Measurements from ENCODE around the gene TEX53. TPM values are rescaled to one million over a fixed set of nuclear protein-coding genes. Genes with fewer than 3 reads are reported as not detected.

Gene TEX53
- not detected in 2 replicates for total RNA-seq

GRCh38 chr9:114657705-114658104 is at the start of gene TEX53:
Gene TEX53, minus strand, starts transcription at chr9:114657805. Its CDS starts 31 bp downstream, at chr9:114657774.
- intact Hi-C loops (cut with micrococcal nuclease): no loop called here

GRCh38 chr9:114706711-114707110 is 49.1 kb upstream of the TEX53 start:
- intact Hi-C loops (cut with micrococcal nuclease): no loop called here

- intact Hi-C loops (cut with micrococcal nuclease): no loop called here
Observed at GRCh38 chr9:114701988-114702387, 44.4 kb upstream of the TEX53 start.

- intact Hi-C loops (cut with micrococcal nuclease): loop anchor here (1.0 to 2.0 kb wide), 3 partner anchors 15 to 231 kb away; partner anchors contain the start of gene TEX48
Observed at GRCh38 chr9:114697951-114698351, 40.3 kb upstream of the TEX53 start.

DNA sequence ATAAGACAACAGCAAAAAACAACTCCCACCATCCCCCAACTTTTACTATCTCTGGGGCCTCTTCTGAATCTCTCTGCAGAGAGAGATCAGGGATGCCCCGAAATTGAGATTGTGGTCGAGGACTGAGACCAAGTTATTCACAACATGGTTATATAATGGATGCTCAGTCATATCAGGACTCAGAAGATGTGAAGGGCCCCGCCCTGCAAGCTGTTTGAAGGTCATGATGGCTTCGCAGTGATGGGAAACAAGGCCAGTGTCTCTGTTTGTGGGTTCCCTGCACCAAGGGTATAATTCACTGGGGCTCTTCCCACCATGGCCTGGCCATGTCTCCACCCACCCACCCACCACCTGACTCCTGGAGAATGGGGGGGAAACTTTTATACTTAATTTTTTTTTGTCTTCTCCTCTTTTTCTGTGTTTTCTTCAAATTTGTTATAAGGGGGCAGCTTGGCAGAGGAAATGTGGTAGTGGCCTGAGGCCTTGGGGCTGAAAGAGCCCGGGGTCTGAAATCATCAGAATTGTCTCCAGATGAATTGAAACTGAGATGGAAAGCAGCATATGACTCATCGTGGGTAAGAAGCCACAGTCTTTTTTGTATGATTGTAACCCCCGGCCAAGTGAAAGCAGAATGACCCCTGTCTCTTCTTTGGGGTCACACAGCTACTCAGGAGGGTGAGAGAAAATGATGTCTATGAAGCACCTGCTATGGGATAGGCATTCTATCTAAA is 39.4 kb upstream of the TEX53 start:
- intact Hi-C loops (cut with micrococcal nuclease): loop anchor here (1.0 to 2.0 kb wide), 3 partner anchors 14 to 232 kb away; partner anchors contain the start of gene TEX48

DNA sequence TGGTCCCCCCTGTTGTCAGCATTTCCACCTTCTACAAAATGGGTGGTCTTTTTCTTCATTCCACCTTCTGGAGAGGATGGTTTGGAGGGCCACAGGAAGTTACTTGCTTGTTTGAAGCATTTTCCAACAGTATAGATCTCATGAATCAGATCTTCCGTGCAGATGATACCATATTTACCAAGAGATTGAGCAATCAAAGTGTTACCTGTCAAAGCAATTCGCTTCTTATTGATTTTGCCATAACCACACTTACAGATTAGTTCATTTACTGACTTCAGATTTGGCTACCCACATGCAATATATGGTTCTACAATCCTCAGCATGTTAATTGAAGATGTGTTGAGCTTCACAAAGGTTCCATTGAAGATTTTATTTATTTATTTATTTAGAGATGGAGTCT is 38.3 kb upstream of the TEX53 start:
- intact Hi-C loops (cut with micrococcal nuclease): loop anchor here (2.0 kb wide), 2 partner anchors 13 to 233 kb away; partner anchors contain the start of gene TEX48

- intact Hi-C loops (cut with micrococcal nuclease): no loop called here
Observed at GRCh38 chr9:114694719-114695269, 37.2 kb upstream of the TEX53 start.

- intact Hi-C loops (cut with micrococcal nuclease): no loop called here
Observed at GRCh38 chr9:114694146-114694545, 36.5 kb upstream of the TEX53 start.

GRCh38 chr9:114693248-114693855 is 35.7 kb upstream of the TEX53 start:
- intact Hi-C loops (cut with micrococcal nuclease): no loop called here

GRCh38 chr9:114691956-114692295 is 34.3 kb upstream of the TEX53 start:
- intact Hi-C loops (cut with micrococcal nuclease): loop anchor here (1.0 to 2.0 kb wide), 5 partner anchors 7 to 239 kb away; partner anchors contain the start of genes TEX48 and TNFSF8

- intact Hi-C loops (cut with micrococcal nuclease): loop anchor here (1.0 to 2.0 kb wide), 5 partner anchors 8 to 240 kb away; partner anchors contain the start of genes TEX48 and TNFSF8
Observed at GRCh38 chr9:114691046-114691955, 33.7 kb upstream of the TEX53 start.

- intact Hi-C loops (cut with micrococcal nuclease): loop anchor here (2.0 kb wide), 2 partner anchors 48 to 240 kb away; partner anchors contain the start of gene TNFSF8
Observed at GRCh38 chr9:114690308-114690707, 32.7 kb upstream of the TEX53 start.

DNA sequence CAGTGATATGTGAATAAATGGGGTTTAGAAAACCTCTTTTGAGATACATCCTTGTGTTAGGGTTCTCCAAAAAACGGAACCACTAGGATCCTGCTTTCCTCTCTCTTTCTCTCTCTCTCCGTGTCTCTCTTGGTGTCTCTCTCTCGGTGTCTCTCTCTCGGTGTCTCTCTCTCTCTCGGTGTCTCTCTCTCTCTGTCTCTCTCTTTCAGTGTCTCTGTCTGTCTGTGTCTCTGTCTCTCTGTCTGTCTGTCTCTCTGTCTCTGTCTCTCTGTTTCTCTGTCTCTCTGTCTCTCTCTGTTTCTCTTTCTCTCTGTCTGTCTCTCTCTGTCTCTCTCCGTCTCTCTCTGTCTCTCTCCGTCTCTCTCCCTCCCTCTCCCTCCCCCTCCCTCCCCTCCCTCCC is 32.2 kb upstream of the TEX53 start:
- intact Hi-C loops (cut with micrococcal nuclease): loop anchor here (2.0 kb wide), 2 partner anchors 49 to 241 kb away; partner anchors contain the start of gene TNFSF8

DNA sequence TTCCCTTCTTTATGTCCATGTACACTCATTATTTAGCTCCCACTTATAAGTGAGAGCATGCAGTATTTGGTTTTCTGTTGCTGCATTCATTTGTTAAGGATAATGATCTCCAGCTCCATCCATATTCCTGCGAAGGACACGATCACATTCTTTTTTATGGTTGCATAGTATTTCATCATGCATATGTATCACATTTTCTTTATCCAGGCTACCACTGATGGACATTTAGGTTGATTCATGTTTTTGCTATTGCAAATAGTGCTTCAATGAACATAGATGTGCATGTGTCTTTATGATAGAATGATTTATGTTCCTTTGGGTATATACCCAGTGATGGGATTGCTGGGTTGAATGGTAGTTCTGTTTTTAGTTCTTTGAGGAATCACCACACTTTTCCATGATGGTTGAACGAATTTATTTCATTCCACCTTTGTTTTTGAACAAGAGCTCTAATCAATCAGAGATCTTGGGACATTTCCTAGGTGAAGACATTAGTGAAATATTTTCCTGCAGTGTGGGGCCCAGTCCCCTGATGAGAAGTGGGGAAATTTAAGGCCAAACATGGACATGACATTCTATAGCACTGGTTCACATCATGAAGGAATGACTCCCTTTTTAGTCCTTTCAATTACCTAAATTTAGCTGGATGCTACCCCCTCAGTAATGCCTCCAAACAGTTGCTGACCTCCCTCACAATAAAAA is 31.5 kb upstream of the TEX53 start:
- intact Hi-C loops (cut with micrococcal nuclease): no loop called here

GRCh38 chr9:114688379-114688778 is 30.8 kb upstream of the TEX53 start:
- intact Hi-C loops (cut with micrococcal nuclease): no loop called here

DNA sequence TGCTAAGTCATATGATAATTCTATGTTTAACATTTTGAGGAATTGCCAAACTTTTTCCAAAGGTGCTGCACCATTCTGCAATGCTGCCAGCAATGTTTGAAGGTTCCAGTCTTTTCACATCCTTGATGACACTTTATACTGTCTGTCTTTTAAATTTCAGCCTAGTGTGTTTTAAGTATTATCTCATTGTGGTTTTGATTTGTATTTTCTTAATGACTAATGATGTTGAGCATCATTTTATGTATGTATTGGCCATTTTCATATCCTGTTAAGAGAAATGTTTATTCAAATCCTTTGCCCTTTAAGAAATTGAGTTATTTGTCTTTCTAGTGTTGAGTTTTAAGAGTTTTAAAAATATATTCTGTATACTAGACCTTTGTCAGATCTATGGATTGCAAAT is 29.4 kb upstream of the TEX53 start:
- intact Hi-C loops (cut with micrococcal nuclease): no loop called here

- intact Hi-C loops (cut with micrococcal nuclease): no loop called here
Observed at GRCh38 chr9:114685951-114686350, 28.3 kb upstream of the TEX53 start.

GRCh38 chr9:114684036-114684435 is 26.4 kb upstream of the TEX53 start:
- intact Hi-C loops (cut with micrococcal nuclease): loop anchor here (5.0 kb wide), 1 partner anchor 33 kb away; no protein-coding TSS in a partner anchor

DNA sequence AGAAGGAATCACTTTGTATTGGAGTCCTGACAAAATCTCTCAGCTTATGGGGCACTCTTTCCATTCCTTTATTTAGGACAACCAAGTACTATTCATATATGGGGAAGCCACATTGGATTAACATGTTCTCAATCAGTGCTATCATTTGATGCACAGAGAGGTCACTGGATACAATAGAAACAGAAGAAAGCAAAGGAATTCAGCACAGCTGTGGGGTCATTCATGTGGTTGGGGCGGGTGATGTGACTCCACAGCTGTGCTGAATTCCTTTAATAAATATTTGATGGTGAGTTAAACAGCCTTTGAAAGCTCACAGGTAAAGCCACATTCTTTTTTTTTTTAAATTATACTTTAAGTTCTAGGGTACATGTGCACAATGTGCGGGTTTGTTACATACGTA is 25.2 kb upstream of the TEX53 start:
- intact Hi-C loops (cut with micrococcal nuclease): loop anchor here (1.0 to 5.0 kb wide), 4 partner anchors 8 to 246 kb away; no protein-coding TSS in a partner anchor
